ENCODE results near the gene MEIS1.
"Not testable (repeated sequence)": the region's sequence is repeated elsewhere in the genome, so short reads cannot be mapped to it uniquely, and the experiment has no call there.

MEIS1 gene

DNA sequence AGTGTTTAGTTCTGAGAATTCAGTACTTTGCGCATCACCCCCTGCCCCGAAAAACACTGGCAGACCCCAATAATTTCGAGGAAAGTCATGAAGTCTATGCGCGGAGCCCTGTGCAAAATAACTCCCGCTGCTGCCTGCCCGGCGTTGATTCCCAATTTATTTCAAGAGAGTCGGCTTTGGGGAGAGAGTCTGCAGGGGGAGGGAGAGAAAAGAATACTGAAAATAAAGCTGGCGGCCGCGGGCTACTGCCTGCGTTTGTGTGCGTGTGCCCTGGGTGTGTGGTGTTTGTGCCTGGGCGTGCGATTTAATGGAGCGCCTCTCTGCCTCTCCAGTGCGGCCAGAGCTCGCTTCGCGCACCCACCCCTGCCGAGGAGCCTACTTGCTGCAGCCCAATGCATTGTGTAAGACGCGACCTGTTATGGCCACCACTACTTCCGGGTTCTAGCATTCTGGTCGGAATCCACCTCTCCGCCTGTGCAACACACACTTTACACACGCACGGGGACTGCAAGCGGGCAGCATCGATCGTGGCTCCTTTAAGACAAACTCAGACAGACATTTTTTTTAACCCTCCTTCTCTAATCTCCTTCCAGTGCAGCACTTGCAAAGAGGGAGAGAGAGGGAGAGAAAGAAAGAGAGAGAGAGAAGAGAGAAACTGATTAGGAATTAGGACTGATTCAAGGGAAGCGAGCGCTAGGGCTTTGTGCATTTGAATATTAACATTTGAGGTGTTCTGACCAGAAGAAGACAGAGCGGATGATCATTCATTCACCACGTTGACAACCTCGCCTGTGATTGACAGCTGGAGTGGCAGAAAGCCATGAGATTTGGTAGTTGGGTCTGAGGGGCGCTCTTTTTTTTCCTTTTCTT, at the start of gene MEIS1:
MEIS1 (plus strand) TSS at position 447 of the 870 bp plus-strand sequence. CDS start 732 bp downstream, outside the sequence.
- no peak for DNase-seq (ENCODE audit: low read depth in 2 of 3, low spot score in 1 of 3)

DNA sequence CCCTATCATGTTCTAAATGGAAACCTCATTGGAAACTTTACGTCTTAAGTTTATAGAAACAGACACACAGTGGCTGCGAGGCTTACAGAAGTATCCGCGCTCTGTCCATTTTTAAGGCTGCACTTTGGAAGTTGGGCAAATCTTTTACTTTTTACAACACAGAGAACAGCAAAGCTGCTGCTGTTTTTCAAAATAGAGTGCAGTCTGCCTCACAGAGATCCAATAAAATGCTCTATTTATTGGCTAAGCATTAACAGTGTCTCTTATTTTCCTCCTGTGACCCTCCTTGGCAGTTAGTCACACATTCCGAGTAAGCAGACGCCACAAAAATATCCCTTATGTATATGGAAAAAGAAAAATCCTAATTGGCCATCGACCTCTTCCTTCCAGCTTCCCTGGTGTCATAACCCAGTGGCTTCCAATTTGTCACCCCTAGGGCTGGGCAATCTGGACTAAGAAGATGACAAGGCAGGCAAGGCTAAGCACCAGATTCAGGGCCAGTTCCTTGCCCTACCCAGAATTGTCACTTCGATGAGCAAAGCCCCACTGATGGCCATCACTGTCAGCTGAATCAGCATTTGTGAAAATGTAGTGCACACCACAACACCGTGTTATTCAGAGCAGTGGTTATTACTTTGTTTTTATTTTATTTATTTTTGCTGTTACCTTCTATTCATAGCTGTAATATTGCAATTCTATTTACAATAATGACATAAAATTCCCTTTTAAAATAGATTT, 47.7 kb upstream of the MEIS1 start:
- DNase-seq (ENCODE audit: low read depth in 2 of 3, low spot score in 1 of 3), result no peak

DNA sequence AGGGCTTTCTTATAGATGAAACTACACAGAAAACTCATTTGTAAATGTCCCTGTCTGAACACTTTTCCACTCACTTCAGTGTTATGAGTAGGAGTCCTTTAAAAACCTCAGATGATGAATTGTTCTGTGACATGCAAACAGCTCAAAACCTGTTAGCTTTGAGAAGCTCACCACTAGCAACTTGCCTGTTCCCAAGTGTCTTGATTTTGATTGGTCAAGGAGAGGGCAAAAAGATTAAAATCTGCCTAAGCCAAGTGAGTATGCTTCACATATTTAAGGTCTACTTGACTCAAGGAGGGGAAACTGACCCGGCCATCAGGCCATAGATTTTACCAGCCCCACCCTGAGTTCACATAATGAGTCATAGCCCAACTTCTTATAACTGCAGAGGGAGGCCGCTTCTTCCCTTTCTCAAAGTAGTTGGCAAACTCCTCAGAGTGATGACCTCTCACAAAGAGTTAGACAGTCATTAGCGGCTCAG, 45.2 kb upstream of the MEIS1 start:
- no peak for DNase-seq (ENCODE audit: low read depth in 2 of 3, low spot score in 1 of 3)

DNA sequence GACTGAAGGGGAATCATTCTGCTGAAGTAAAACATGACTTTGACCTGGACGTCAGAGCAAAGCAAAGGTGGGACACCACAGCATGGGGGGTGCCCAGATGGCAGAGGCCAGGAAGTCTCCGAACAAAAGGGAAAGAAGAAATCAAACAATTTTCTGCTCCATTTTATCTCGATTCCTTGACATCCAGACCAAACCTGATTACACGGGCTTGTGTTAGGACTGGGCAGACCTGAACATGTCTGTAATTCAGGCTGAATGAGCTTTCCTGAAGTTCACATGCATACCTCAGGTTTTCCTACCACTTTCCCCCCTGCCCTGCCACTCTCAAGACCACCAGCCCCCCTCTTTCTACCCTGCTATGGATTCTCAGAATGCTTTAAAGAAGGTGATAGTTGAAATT, 44.8 kb upstream of the MEIS1 start:
- DNase-seq (ENCODE audit: low read depth in 2 of 3, low spot score in 1 of 3), result no peak

DNA sequence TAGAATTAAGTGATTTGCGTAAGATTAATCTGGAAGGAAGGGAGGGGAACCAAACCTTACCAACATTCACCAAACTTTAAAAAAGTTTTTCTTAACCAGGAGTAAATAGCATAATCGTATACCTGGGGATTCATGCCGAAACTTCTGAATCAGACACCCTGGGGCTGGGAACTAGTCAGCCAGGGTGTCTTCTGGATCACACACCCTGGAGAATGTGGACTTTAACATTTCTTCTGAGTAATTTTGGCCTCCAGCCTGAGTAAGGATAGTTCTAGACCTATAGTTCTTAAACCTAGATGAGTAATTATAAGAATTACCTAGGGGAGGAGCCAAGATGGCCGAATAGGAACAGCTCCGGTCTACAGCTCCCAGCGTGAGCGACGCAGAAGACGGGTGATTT, 44.1 kb upstream of the MEIS1 start:
- no peak for DNase-seq (ENCODE audit: low read depth in 2 of 3, low spot score in 1 of 3)

DNA sequence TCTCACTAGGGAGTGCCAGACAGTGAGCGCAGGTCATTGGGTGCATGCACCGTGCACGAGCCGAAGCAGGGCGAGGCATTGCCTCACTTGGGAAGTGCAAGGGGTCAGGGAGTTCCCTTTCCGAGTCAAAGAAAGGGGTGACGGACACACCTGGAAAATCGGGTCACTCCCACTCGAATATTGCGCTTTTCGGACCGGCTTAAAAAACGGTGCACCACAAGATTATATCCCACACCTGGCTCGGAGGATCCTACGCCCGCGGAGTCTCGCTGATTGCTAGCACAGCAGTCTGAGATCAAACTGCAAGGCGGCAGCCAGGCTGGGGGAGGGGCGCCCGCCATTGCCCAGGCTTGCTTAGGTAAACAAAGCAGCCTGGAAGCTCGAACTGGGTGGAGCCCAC, 43.7 kb upstream of the MEIS1 start:
- DNase-seq (ENCODE audit: low read depth in 2 of 3, low spot score in 1 of 3), result not testable (repeated sequence)

DNA sequence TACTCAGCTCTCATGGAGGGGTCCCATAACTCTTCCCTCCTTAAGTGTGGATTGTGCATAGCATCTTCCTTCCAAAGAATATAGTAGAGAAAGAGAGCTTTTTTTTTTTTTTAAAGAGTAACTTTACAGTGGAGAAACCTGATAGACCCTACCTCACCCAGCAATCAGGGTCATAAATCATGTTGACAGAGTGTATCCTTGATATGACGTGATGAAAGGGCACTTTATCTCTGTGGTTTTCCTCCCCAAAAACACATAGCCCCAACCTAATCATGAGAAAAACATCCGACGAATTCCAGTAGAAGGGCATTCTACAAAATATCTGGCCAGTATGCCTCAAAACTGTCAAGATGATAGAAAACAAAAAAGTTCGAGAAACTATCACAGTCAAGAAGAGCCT, 29.5 kb upstream of the MEIS1 start:
- no peak for DNase-seq (ENCODE audit: low read depth in 2 of 3, low spot score in 1 of 3)

DNA sequence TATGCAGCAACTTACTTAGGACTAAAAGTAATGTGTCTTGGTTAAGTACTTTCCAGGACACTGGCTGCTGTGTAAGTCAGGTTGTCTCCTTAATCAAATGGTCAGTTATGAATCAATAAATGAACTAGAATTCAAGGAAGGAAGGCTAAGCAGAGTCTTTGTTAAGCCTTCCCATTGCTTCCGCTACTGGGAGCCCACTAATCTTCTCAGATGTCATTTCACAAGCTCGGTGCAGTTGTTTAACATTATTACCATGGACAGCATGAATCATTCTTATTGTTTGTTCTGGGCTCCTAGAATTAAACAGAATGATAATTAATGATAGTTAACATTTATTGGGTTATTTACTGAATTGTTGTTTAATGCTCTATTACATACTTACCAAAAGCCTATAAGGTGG, 26.0 kb upstream of the MEIS1 start:
- DNase-seq (ENCODE audit: low read depth in 2 of 3, low spot score in 1 of 3), result no peak

DNA sequence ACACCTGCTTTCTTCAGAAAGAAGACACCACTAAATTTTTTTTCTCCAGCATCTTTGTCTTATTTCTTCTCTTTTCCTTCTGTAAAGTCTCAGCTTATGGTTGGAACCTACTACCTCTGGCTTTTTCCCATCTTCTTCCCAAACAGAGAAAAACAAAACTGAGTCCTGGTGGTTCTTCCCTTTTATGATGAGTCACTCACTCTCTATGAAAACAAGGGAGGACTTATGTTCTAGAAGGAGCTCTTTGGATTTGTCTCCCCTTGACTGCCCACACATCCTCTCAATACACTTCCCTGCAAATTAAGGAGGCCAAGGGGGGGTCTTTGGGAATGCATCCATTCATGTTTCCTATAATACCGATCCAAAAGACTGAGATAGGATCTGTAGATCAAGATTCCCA, 22.1 kb upstream of the MEIS1 start:
- DNase-seq (ENCODE audit: low read depth in 2 of 3, low spot score in 1 of 3), result no peak

DNA sequence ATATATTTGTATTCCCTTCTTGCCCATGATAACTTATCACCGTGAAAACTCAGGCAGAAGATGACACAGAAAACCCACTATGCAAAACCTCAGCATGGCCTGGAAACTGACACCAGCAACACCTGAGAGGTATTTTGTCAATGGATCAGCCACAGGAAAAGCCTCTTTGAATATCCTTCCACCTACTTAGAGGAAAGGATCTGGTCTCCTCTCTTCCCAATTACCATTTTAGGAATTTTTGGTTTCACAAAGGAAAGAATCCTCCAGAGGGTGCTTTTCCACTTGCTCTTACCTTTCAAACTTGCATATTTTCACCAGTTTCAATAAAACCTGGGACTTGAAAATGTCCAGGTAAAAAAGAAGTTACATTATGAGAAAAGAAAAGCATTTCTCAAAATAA, 20.0 kb upstream of the MEIS1 start:
- DNase-seq (ENCODE audit: low read depth in 2 of 3, low spot score in 1 of 3), result no peak

DNA sequence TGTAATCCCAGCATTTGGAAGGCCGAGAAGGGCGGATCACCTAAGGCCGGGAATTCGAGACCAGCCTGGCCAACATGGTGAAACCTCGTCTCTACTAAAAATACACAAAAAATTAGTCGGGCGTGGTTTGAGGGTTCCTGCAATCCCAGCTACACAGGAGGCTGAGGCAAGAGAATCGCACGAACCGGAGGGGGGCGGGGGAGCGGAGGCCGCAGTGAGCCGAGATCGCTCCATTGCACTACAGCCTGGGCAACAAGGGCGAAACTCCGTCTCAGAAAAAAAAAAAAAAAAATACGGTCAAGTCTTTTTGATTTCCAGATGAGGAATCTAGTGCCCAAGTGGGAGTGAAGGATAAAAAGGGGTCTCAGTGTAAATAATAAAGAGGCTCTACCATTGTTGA, 16.5 kb upstream of the MEIS1 start:
- DNase-seq (ENCODE audit: low read depth in 2 of 3, low spot score in 1 of 3), result no peak

DNA sequence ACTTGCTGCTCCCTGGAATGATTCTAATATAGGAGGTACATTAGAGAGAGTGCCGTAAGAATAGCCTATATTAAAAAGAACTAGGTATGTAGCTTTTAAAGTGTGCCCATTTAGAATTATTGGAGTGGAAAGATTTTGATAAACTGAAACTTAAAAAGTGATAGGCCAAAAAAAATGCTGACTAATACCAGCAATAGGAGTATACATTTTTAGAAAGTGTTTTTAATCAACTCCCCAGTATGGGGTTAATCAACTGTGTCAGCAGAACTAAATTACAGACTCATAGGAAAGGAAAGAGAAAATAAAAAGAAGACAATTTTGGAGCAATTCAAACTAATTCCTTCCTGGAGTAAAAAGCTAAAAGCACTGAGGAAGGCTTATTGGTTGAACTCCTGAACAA, 13.3 kb upstream of the MEIS1 start:
- DNase-seq (ENCODE audit: low read depth in 2 of 3, low spot score in 1 of 3), result no peak

DNA sequence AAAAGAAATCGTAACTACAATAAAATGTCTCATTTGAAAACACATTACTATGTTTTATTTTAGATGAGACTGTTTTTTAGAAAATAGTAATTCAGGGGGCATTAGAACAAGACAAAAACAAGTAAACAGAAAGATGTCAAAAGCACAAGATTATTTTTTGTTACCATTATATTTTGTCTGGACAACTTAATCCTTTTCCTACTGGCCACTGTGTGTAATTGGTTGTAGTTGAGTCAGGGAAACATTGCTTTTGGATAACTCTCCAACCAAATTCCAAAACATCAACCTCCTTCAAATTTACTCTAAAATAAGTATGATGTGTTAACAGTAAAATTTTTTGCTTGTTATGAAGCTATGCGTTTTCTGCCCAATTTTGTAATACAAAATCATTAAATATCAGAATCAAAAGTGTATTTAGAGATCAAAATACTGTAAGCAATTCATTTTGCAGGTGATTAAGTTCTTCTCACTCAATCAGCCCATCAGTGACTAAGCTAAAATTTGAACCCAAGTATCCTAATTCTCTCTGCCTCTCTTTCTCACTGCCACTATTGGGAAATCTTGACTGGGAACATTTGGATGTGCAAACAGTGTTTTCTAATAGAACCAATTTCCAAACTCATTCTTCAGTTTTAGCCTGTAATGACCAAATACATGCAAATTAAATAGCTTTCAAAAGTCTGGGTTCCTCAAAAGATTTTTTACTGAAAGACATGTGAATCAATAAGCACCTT, 11.4 kb upstream of the MEIS1 start:
- DNase-seq (ENCODE audit: low read depth in 2 of 3, low spot score in 1 of 3), result no peak

DNA sequence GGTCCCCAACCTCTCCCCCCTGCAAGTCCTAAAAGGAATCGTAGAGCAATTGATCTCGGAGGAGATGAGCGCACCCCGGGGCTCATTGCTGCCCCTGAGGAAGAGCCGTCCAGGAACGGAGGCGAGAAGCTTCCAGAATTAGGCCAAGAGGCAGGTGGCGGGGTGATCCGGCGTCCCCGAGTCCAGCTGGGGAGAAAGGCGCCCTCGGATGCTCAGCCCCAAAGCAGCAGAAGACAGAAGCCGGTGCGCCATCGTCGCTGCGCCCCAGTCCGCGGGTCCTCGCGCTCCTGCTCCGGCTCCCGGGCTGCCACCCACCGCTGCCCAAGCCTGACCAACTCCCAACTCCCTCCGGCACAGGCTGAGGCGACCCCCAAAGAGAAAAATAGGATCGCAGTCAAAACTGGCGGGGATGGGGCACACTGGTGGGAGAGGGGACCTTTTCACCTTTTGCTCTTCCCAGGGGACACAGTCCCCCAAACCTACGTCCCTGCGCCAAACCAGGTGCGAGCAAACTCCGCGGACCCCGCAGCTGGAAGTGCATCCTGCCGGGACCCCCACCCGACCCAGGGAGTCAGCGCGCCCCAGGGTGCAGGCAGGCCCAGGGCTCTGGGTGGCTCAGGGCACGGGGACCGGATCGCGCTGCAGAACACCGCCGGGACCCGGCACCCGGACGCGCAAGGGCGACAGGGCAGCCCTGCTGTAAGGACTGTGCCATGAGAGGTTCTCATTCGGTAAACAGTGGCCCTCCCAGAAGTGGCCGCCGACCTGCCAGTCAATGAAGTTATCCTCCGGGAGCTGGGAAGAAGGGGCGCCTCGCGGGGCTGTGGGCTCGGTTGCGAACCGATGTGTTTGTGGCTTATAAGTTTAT, 8.4 kb upstream of the MEIS1 start:
- DNase-seq (ENCODE audit: low read depth in 2 of 3, low spot score in 1 of 3), result no peak

DNA sequence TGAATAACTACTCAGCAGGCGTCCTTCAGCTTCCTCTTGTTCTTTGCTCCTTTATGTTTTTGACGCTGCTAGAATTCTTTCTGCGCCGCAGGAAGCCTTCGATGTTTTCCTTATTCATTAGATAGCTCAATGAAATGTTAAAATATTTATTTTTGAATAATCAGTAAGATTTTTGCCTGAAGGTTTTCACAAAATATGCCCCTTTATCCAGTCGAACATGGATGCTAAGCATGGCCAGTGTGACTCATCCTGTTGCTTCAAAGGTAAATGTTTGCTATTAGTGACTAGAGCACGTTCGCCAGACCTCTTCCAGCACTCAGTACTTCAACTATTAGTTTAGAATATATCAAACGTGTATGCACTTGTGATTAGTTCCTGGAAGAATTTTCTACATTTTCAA, 7.6 kb upstream of the MEIS1 start:
- DNase-seq (ENCODE audit: low read depth in 2 of 3, low spot score in 1 of 3), result no peak

DNA sequence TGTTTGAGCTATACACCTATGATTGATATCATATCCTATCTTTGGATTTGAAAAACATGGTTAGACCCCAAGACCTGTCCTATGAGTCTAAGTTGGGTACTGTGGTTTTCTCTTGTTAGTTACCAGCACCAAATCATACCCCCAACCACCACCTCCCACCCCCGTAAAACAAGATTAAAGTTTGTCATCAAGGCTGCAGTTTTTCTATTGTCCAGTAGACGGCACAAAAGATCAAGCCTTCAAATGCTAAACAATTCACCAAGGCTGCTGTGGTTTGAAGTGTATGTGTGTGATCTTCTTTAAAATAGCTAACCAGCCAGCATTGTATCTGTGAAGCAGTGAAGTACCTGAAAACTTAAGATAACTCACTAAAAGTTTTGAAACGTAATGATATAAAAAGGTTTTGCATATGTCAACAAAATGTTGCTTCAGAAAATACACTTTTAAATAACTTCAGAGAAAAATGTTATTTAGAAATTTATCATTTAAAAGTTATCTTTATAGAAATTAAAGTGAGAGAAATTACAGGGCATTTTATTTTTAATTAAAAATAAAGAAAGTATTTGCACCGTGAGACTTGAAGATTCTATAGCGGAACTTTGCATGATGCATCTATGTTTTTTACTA, 5.8 kb upstream of the MEIS1 start:
- no peak for DNase-seq (ENCODE audit: low read depth in 2 of 3, low spot score in 1 of 3)

DNA sequence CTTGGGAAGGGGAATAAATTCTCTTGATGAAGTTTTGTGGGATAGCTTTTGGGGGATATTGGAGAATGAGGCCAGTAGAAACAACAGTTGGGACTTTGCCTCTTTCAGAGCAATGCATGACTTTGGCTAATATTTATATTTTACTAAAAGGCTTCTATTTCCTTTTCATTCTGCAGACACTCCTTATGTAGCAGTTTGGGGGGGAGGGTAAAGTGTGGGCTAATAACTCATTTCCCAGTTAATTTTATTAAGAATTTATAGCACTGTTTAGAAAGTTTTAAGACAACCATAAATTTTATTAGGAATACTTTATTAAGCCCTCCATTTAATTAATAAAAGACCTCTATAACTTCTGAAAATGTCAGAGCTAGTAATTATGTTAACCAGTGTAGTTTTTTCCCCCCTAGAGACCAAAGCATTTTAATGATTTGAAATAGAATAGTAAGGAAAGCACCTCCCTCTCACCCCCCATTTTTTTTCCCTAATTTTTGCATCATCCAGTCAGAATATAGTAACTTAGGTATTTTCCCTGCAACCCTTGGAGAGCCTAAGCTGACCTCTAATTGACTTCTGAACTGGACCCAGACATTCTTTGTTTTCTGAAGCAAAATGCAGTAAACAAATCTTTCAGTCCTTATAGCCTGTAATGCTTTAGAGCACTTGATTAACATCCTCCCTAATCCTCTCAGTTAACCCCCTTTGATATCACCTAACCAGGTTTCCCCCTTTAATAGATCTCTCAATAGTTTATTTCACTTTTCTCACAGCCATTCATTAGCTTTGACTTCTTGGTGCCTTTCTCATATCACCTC, 5.0 kb upstream of the MEIS1 start:
- DNase-seq (ENCODE audit: low read depth in 2 of 3, low spot score in 1 of 3), result no peak

DNA sequence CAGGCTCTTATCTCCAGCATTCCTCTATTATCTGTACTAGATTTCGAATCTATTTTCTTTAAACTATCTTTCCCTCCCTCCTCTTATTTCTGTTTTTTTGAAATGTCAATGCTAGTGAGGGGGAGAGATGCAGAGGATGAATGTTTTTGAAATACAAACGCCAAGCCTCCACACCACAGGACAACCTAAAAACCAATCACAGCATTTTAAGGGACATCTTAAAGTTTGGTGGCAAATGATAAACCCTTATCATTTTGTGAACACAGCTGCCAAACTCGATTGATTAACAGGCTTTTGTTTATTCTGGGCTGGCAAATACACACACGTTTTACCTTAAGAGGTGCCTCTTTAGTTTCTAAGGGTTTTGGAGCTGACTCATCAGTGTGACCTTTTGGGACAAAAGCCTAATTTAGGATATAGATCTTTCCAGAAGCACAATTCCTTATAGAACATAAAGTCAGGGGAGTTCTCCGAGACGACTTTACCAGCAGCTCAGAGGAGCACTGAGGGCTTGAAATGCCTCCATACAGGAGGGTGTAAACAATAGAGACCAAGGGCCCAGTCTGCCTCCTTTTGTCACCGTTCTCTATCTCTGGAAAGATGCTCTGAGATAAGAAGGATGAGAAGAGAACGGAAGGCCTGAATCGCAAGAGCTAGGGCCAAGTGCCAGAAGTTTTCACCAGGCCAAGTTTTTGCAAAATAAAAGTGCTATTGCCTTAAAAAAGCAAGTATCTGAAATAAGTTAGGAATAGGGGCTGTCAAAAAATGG, 4.2 kb upstream of the MEIS1 start:
- DNase-seq (ENCODE audit: low read depth in 2 of 3, low spot score in 1 of 3), result no peak

DNA sequence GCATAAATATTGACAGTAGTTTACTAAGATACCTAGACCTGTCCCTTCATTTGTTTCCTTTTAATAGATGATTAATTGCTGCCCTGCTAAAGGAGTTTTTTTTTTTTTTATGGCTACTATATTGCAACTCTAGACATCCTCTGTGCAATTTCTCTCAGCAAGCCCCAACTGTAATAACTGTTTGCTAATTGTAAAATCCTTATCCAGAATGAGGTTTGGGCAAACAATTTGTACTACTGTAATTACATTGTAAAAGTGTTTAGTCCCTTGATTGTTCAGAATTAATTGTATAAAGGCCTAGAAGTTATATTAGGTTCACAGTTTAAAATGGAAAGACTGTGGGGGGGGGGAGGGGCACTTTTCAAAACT, 3.7 kb upstream of the MEIS1 start:
- no peak for DNase-seq (ENCODE audit: low read depth in 2 of 3, low spot score in 1 of 3)

All from stimulated activated CD4-positive, alpha-beta T cell treated with anti-CD3 and anti-CD28 coated beads, Interleukin-12 subunit alpha, Interleukin-12 subunit beta, amount 100 ng/mL, for 48 hours (primary cell).